Astrocyte (in vitro differentiated cells and primary cell): ENCODE results near the gene LAMB1. TPM values are rescaled to one million over a fixed set of nuclear protein-coding genes. Genes with fewer than 3 reads are reported as not detected.

Source experiments
- DNase-seq: peaks from one replicate; pipeline ENCODE4 v3.0.0-alpha.2; 2010; ENCODE audit warnings: low read depth
- FAIRE-seq: peaks from 2 replicates; lab custom pipeline; 2011; peaks lifted over from hg19 to GRCh38; lab: Jason Lieb, UNC
- H2AFZ ChIP-seq: 2 replicates; pipeline ENCODE4 v1.6.0; 2012; ENCODE audit warnings: low read depth, low read length, inconsistent platforms
- H3K27ac ChIP-seq: 2 replicates; pipeline ENCODE4 v1.5.1; 2011; ENCODE audit warnings: low read depth, low read length, inconsistent platforms
- H3K27me3 ChIP-seq: 2 replicates; pipeline ENCODE4 v1.6.0; 2011; ENCODE audit warnings: low read length, inconsistent platforms; ENCODE audit not compliant: insufficient read depth
- H3K36me3 ChIP-seq: 2 replicates; pipeline ENCODE4 v1.5.1; 2011; ENCODE audit warnings: low read length, inconsistent platforms; ENCODE audit not compliant: insufficient read depth
- H3K4me1 ChIP-seq: 2 replicates; pipeline ENCODE4 v1.5.1; 2011; ENCODE audit warnings: low read length, inconsistent platforms; ENCODE audit not compliant: insufficient read depth
- H3K4me2 ChIP-seq: 2 replicates; pipeline ENCODE4 v1.6.0; 2012; ENCODE audit warnings: low read length, inconsistent platforms
- H3K4me3 ChIP-seq: 2 replicates; pipeline ENCODE4 v1.5.1; 2011; ENCODE audit warnings: low read depth, mild to moderate bottlenecking, low read length, inconsistent platforms; ENCODE audit not compliant: insufficient read depth
- H3K79me2 ChIP-seq: 2 replicates; pipeline ENCODE4 v1.6.0; 2012; ENCODE audit warnings: mild to moderate bottlenecking, low read length, inconsistent platforms; ENCODE audit not compliant: insufficient read depth
- H3K9ac ChIP-seq: 2 replicates; pipeline ENCODE4 v1.6.0; 2012; ENCODE audit warnings: mild to moderate bottlenecking, low read length, inconsistent platforms
- H3K9me3 ChIP-seq: 2 replicates; pipeline ENCODE4 v1.5.1; 2012; ENCODE audit warnings: low read depth, mild to moderate bottlenecking, low read length, inconsistent platforms; ENCODE audit not compliant: insufficient read depth
- H4K20me1 ChIP-seq: 2 replicates; pipeline ENCODE4 v1.6.0; 2012; ENCODE audit warnings: low read length, inconsistent platforms; ENCODE audit not compliant: insufficient read depth
- H3K27ac Mint-ChIP-seq: one replicate; pipeline ENCODE4 v1.8.0; 2021; ENCODE audit warnings: mild to moderate bottlenecking, mixed read lengths; ENCODE audit not compliant: unreplicated experiment
- H3K27me3 Mint-ChIP-seq: one replicate; pipeline ENCODE4 v1.8.0; 2021; ENCODE audit warnings: low read depth, mixed read lengths; ENCODE audit not compliant: unreplicated experiment
- H3K36me3 Mint-ChIP-seq: one replicate; pipeline ENCODE4 v1.8.0; 2021; ENCODE audit warnings: low read depth, mixed read lengths; ENCODE audit not compliant: unreplicated experiment
- H3K4me1 Mint-ChIP-seq: one replicate; pipeline ENCODE4 v1.8.0; 2021; ENCODE audit warnings: low read depth, mixed read lengths; ENCODE audit not compliant: unreplicated experiment
- H3K4me3 Mint-ChIP-seq: one replicate; pipeline ENCODE4 v1.8.0; 2021; ENCODE audit warnings: mild to moderate bottlenecking, moderate library complexity, mixed read lengths; ENCODE audit not compliant: unreplicated experiment
- H3K9me3 Mint-ChIP-seq: one replicate; pipeline ENCODE4 v1.8.0; 2021; ENCODE audit warnings: mild to moderate bottlenecking, mixed read lengths; ENCODE audit not compliant: unreplicated experiment
- CTCF ChIP-seq: IDR thresholded peaks from 2 replicates; pipeline ENCODE4 v1.5.1; 2011; ENCODE audit warnings: low read depth, mild to moderate bottlenecking, inconsistent platforms, low read length, moderate library complexity; ENCODE audit not compliant: insufficient read depth
- EZH2 ChIP-seq: IDR thresholded peaks from 2 replicates; pipeline ENCODE4 v1.6.1; 2012; ENCODE audit warnings: mild to moderate bottlenecking, low read length, inconsistent platforms; ENCODE audit not compliant: insufficient read depth
- total RNA-seq: library from RNA; stranded (reverse); gene quantifications from 2 replicates; pipeline ENCODE4 v1.2.1, GENCODE V29; 2021

The LAMB1 gene
- total RNA-seq, 1 donor from 2014 or later, result 403 TPM

- H3K4me3 ChIP-seq, result peak overlapping the region; percentile 90
- H3K9ac ChIP-seq, result peak overlapping the region; percentile 95
- peaks cover 38% of the 10 kb centered on the region for H3K36me3 ChIP-seq
- no peaks in the 10 kb centered on the region for H3K9me3 ChIP-seq
- peaks cover 56% of the 10 kb centered on the region for H3K79me2 ChIP-seq
- peak overlapping the region; percentile 95 for H3K4me2 ChIP-seq
- Mint-ChIP-seq H3K27ac (peak overlapping the region; percentile 98), H3K4me1 (peaks cover 51% of the 10 kb centered on the region), H3K4me3 (peak overlapping the region; percentile 98), H3K9me3 (no peaks in the 10 kb centered on the region), H3K27me3 (no peaks in the 10 kb centered on the region), H3K36me3 (peaks cover 15% of the 10 kb centered on the region)
- peaks cover 73% of the 10 kb centered on the region for H3K4me1 ChIP-seq
- TF ChIP-seq CTCF (no peak), EZH2 (no peak)
- peak overlapping the region; percentile 91 for H3K27ac ChIP-seq
- peaks cover 13% of the 10 kb centered on the region for H4K20me1 ChIP-seq
- H3K27me3 ChIP-seq, result no peaks in the 10 kb centered on the region
- no peak for FAIRE-seq
- no peak overlapping the region for H2AFZ ChIP-seq
- DNase-seq, result peak; percentile 84
These were observed 3.0 kb downstream of the LAMB1 start for GRCh38 chr7:107999779-108000560.

DNA sequence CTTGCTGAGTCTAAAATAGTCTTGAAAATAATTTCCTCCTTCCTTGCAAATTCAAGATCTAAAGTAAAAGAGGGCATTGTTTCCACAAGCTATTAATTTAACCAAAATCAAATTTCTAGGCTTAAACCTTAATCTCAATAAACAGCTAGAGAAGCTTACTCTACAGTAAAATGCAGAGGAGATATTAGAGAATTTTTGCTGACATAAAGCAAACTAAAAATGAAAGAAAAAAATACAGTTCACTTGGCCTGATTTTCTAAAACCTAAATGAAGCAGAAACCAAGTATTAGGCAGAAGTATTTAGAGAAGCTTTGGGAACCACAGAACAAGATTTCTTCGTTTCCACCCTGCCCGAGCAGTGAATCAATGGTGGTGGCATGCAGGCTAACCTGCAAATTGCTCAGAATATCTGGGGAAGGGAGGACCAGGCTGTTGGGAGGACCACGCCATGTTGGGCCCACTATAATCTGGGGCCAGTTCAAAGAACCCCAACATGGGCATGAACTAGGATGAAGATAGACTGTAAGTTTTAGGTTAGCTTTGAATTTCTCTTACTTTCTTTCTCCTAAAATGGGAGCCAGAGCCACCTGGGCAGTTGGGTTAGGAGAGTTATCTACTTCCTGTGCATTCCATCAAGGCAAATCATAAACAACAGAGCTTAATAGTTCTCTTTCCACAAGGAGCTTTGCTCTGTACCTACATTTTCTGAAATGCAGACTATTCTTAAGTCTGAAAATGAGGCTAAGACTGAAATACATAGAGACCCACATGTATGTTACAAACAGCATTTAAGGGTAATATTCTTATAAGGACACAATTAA, 4.1 kb downstream of the LAMB1 start:
- Histone ChIP-seq H3K4me3 (peak overlapping the region; percentile 90), H3K9ac (peak overlapping the region; percentile 95), H4K20me1 (peaks cover 13% of the 10 kb centered on the region), H2AFZ (no peak overlapping the region), H3K4me2 (peak overlapping the region; percentile 95), H3K27me3 (no peaks in the 10 kb centered on the region), H3K36me3 (peaks cover 50% of the 10 kb centered on the region), H3K79me2 (peaks cover 66% of the 10 kb centered on the region), H3K9me3 (no peaks in the 10 kb centered on the region), H3K4me1 (peaks cover 74% of the 10 kb centered on the region), H3K27ac (peak overlapping the region; percentile 91)
- no peak for TF ChIP-seq EZH2
- TF ChIP-seq CTCF, result no peak
- H3K4me3 Mint-ChIP-seq, result peak overlapping the region; percentile 98
- H3K27ac Mint-ChIP-seq, result peak overlapping the region; percentile 98
- no peak for FAIRE-seq
- no peaks in the 10 kb centered on the region for H3K9me3 Mint-ChIP-seq
- H3K4me1 Mint-ChIP-seq, result peaks cover 56% of the 10 kb centered on the region
- H3K36me3 Mint-ChIP-seq, result peaks cover 17% of the 10 kb centered on the region
- no peak for DNase-seq
- no peaks in the 10 kb centered on the region for H3K27me3 Mint-ChIP-seq
